ENCODE results near the gene ELOVL1.

Gene ELOVL1

DNA sequence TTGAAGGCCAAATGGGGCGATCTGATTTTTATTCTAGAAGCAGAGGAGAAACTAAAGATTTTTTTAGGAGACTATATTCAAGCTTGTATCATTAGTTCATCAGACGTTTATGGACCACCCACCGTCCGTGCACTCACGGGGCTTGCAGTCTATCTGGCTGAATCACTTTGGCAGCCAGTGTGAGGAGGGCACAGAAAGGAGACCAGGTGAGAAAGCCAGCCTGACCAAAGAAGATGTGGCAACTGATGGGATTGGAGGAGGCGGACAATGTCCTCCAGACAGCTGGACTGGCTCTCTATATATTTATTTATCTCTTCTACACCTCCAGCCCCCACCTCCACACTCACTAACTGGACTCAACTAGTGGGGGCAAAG lies 822 bp upstream of the ELOVL1 start:
- TF ChIP-seq, protein P1, sequence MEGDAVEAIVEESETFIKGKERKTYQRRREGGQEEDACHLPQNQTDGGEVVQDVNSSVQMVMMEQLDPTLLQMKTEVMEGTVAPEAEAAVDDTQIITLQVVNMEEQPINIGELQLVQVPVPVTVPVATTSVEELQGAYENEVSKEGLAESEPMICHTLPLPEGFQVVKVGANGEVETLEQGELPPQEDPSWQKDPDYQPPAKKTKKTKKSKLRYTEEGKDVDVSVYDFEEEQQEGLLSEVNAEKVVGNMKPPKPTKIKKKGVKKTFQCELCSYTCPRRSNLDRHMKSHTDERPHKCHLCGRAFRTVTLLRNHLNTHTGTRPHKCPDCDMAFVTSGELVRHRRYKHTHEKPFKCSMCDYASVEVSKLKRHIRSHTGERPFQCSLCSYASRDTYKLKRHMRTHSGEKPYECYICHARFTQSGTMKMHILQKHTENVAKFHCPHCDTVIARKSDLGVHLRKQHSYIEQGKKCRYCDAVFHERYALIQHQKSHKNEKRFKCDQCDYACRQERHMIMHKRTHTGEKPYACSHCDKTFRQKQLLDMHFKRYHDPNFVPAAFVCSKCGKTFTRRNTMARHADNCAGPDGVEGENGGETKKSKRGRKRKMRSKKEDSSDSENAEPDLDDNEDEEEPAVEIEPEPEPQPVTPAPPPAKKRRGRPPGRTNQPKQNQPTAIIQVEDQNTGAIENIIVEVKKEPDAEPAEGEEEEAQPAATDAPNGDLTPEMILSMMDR (conservative IDR thresholded peaks at IDR 0.05; ENCODE audit: low read depth, low read length) = no peak
- no peak for DNase-seq (ENCODE audit: low read depth)
- H3K4me3 ChIP-seq (ENCODE audit: low read length) = peak overlapping the region; percentile 51

DNA sequence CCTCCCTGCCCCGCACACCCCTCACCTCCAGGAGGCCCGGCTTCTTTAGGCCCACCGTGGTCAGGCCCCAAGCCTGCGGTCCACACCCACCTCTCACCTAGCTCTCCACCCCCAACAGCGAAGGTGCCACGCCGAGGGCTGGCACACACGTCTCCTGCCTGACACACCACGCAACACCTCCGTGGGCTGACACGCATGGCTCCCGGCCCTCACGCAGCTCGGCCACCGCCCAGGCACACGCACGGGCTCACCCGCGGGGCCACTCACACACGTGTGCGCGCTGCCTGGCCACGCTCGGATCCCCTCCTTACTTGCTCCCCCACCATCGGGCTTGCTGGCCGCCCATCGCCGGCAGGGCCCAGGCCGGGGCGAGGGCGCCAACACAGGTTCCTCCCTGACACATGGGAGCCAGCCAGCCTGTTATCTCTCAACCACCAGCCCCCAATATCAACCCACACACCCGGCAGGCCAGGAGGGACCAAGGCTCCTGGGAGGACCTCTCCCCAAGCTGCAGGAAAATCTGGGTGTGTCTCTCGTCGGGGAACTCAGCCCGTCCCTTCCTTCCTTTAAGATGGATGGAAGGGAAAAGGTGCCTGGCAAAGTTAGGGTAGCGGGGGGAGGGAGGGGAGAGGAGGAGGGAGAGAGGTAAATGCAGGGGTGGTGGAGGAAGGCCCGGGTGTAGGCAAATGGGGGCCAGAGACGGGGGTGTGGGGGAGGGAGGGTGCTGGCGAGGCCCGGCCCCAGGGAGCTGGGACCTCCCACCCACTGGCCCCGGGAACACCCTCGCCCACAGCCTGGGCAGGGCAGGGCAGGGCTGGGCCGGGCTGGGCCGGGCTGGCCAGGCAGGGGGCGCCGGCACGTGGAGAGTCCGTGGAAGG lies 546 bp downstream of the ELOVL1 start:
- peak overlapping the region; percentile 76 for H3K4me3 ChIP-seq (ENCODE audit: low read length)
- TF ChIP-seq, protein P1 (conservative IDR thresholded peaks at IDR 0.05; ENCODE audit: low read depth, low read length) = no peak
- DNase-seq (ENCODE audit: low read depth) = no peak

DNA sequence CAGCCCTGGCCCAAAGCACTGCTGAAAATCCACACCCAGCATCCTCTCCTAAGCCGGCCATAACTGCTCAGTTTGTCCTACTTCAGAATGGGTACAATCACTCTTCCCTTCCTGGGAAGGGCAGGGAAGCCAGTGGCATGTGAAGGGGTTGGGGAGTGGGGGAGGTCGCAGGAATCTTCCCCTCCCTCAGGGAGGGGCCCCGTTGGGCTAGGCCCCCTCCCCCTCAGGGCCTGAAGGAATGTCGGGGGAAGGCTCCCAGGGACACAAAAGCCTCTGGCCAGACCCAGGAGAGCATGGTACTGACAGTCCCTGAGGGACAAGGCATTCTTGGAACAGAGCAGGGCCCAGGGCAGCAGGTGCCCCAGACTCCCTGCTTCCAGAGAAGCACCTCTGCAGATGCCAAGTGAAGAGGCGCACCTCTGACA lies 1.2 kb downstream of the ELOVL1 start:
- H3K4me3 ChIP-seq (ENCODE audit: low read length) = peak overlapping the region; percentile 76
- no peak for DNase-seq (ENCODE audit: low read depth)
- TF ChIP-seq, protein P1 (conservative IDR thresholded peaks at IDR 0.05; ENCODE audit: low read depth, low read length) = no peak

DNA sequence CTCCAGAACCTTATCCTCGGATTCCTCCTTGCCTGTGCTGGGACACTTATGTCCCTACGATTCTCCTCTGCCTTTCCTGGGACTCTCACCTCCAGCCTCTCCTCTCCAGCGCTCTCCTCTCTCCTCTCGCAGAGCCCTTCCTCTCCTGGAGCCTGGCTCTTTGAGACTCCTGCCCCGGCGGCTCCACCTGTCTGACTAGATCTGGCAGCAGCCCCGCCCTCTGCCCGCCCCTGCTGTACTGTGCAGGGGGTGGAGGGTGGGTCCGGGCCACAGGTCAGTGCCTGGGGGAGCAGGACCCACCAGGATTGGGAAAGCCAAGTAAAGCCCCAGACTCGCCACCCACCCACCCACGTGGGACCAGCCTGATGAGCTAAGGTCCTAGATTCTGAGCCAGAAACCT lies 1.6 kb downstream of the ELOVL1 start:
- TF ChIP-seq, protein P1 (conservative IDR thresholded peaks at IDR 0.05; ENCODE audit: low read depth, low read length) = no peak
- H3K4me3 ChIP-seq (ENCODE audit: low read length) = peak overlapping the region; percentile 76
- no peak for DNase-seq (ENCODE audit: low read depth)

DNA sequence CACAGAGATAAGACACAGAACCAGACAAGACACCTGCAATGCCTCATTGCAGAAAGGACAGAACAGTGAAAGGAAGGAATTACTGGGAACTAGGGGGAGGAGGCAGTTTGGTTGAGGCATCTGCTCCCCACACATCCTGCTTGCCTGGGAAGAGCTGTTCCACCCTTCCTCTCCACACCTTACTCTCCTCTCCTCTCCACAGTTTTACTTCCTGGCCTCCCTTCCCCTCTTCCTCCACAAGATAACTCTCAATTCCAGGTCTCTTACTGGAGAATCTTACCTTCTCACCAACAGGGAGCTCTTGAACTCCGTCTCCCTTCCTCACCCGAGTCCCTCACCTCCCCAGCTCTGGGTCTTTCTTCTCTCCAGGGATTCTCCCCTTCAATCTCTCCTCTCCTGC lies 2.1 kb downstream of the ELOVL1 start:
- TF ChIP-seq, protein P1 (conservative IDR thresholded peaks at IDR 0.05; ENCODE audit: low read depth, low read length) = no peak
- DNase-seq (ENCODE audit: low read depth) = no peak
- H3K4me3 ChIP-seq (ENCODE audit: low read length) = no peak overlapping the region

DNA sequence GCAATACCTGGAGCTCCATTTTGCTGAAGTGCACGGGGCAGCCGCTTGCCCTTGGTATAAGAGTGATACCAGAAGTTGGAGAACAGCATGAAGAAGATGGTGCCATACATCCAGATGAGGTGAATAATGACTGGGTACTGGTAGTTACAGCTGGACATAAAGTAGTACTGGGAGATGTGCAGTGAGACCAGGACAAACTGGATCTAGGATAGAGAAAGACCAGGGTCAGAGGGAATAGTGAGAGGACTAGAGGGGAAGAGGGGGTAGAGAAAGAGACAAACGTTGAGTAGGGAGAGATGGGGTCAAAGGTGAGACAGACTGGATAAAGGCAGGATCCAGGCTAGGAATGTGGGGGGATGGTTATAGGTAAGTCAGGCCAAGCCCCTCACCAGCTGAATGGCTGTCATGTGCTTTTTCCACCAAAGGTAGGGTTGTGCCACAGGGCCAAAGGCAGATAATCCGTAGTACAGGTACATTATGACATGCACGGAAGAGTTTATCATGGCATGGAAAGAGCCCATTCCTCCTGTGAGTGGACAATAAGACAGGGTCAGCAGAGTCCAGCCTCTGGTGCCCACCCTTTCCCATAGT lies 3.8 kb downstream of the ELOVL1 start:
- TF ChIP-seq, protein P1 (conservative IDR thresholded peaks at IDR 0.05; ENCODE audit: low read depth, low read length) = no peak
- H3K4me3 ChIP-seq (ENCODE audit: low read length) = no peak overlapping the region
- DNase-seq (ENCODE audit: low read depth) = no peak

All from retinal pigment epithelial cell (primary cell).